ENCODE results near the gene ADGRL2.
"Not testable (repeated sequence)": the region's sequence is repeated elsewhere in the genome, so short reads cannot be mapped to it uniquely, and the experiment has no call there.

Gene ADGRL2

GRCh38 chr1:81851217-81851616, 50.5 kb downstream of the ADGRL2 start:
- Mint-ChIP-seq H3K4me3 (no peak overlapping the region), H3K36me3 (no peaks in the 10 kb centered on the region), H3K4me1 (no peaks in the 10 kb centered on the region), H3K27ac (no peak overlapping the region), H3K9me3 (peaks cover 14% of the 10 kb centered on the region)
- DNase-seq (ENCODE audit: low spot score in 2 of 2) (no peak), ATAC-seq (no peak)

DNA sequence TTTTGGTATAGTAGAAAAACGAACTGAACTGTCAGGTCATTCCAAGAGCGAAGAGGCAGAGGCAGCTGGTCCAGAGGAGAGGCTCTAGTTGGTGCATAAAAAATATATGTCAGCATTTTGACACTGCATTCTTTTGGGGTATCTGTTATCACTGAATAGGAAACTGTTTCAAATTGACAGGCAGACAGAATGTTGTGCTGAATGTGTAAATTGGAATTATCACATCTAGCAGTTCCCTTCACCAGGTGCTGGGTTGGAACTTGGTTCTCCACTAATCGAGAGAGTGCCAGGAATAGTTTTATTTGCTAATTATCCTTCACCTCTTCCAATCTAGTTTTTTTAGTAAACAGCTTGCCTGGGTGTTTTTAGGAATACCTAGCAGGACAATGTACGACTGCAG, 52.2 kb downstream of the ADGRL2 start:
- H3K4me3 Mint-ChIP-seq, result no peak overlapping the region
- no peak overlapping the region for H3K27ac Mint-ChIP-seq
- no peaks in the 10 kb centered on the region for H3K4me1 Mint-ChIP-seq
- H3K36me3 Mint-ChIP-seq, result no peaks in the 10 kb centered on the region
- peaks cover 10% of the 10 kb centered on the region for H3K9me3 Mint-ChIP-seq
- DNase-seq (ENCODE audit: low spot score in 2 of 2), result no peak
- no peak for ATAC-seq

GRCh38 chr1:81867235-81867634, 66.5 kb downstream of the ADGRL2 start:
- no peak overlapping the region for H3K27ac Mint-ChIP-seq
- H3K36me3 Mint-ChIP-seq, result no peaks in the 10 kb centered on the region
- no peak for ATAC-seq
- DNase-seq (ENCODE audit: low spot score in 2 of 2), result no peak
- peaks cover 7% of the 10 kb centered on the region for H3K9me3 Mint-ChIP-seq
- no peaks in the 10 kb centered on the region for H3K4me1 Mint-ChIP-seq
- H3K4me3 Mint-ChIP-seq, result no peak overlapping the region

GRCh38 chr1:81869307-81869706, 68.6 kb downstream of the ADGRL2 start:
- H3K27ac Mint-ChIP-seq, result no peak overlapping the region
- no peaks in the 10 kb centered on the region for H3K4me1 Mint-ChIP-seq
- no peak overlapping the region for H3K4me3 Mint-ChIP-seq
- H3K36me3 Mint-ChIP-seq, result no peaks in the 10 kb centered on the region
- peaks cover 7% of the 10 kb centered on the region for H3K9me3 Mint-ChIP-seq
- DNase-seq (ENCODE audit: low spot score in 2 of 2), result no peak
- no peak for ATAC-seq

- H3K4me3 Mint-ChIP-seq; DNase-seq (ENCODE audit: low spot score in 2 of 2); H3K9me3 Mint-ChIP-seq; H3K27ac Mint-ChIP-seq; H3K4me1 Mint-ChIP-seq; ATAC-seq; H3K36me3 Mint-ChIP-seq: not testable (repeated sequence)
Observed at GRCh38 chr1:81871091-81871490, 70.4 kb downstream of the ADGRL2 start.

- H3K4me1 Mint-ChIP-seq, result no peaks in the 10 kb centered on the region
- peaks cover 7% of the 10 kb centered on the region for H3K9me3 Mint-ChIP-seq
- ATAC-seq, result no peak
- no peaks in the 10 kb centered on the region for H3K36me3 Mint-ChIP-seq
- no peak overlapping the region for H3K4me3 Mint-ChIP-seq
- DNase-seq (ENCODE audit: low spot score in 2 of 2), result no peak
- no peak overlapping the region for H3K27ac Mint-ChIP-seq
Observed at GRCh38 chr1:81873946-81874345, 73.2 kb downstream of the ADGRL2 start.

- DNase-seq (ENCODE audit: low spot score in 2 of 2), result no peak
- Mint-ChIP-seq H3K4me3 (no peak overlapping the region), H3K36me3 (no peaks in the 10 kb centered on the region), H3K9me3 (peaks cover 8% of the 10 kb centered on the region), H3K27ac (no peak overlapping the region), H3K4me1 (no peaks in the 10 kb centered on the region)
- no peak for ATAC-seq
Observed at GRCh38 chr1:81874461-81874860, 73.7 kb downstream of the ADGRL2 start.

- no peak overlapping the region for H3K27ac Mint-ChIP-seq
Observed at GRCh38 chr1:81874940-81875339, 74.2 kb downstream of the ADGRL2 start.

GRCh38 chr1:81876901-81877733, 76.4 kb downstream of the ADGRL2 start:
- no peak overlapping the region for H3K27ac Mint-ChIP-seq
- H3K4me1 Mint-ChIP-seq, result no peaks in the 10 kb centered on the region
- H3K4me3 Mint-ChIP-seq, result no peak overlapping the region
- H3K36me3 Mint-ChIP-seq, result no peaks in the 10 kb centered on the region
- DNase-seq (ENCODE audit: low spot score in 2 of 2), result no peak
- ATAC-seq, result no peak
- H3K9me3 Mint-ChIP-seq, result peaks cover 14% of the 10 kb centered on the region

More at GRCh38 chr1:81874940-81875339, 74.2 kb downstream of the ADGRL2 start:
- Mint-ChIP-seq H3K9me3 (peaks cover 8% of the 10 kb centered on the region), H3K4me3 (no peak overlapping the region), H3K4me1 (no peaks in the 10 kb centered on the region), H3K36me3 (no peaks in the 10 kb centered on the region)
- DNase-seq (ENCODE audit: low spot score in 2 of 2) (no peak), ATAC-seq (no peak)

GRCh38 chr1:81877940-81878339, 77.2 kb downstream of the ADGRL2 start:
- Mint-ChIP-seq H3K9me3 (peaks cover 16% of the 10 kb centered on the region), H3K4me3 (no peak overlapping the region), H3K36me3 (no peaks in the 10 kb centered on the region), H3K27ac (no peak overlapping the region), H3K4me1 (no peaks in the 10 kb centered on the region)
- ATAC-seq (no peak), DNase-seq (ENCODE audit: low spot score in 2 of 2) (no peak)

- peaks cover 19% of the 10 kb centered on the region for H3K9me3 Mint-ChIP-seq
- no peak overlapping the region for H3K27ac Mint-ChIP-seq
- H3K36me3 Mint-ChIP-seq, result no peaks in the 10 kb centered on the region
Observed at GRCh38 chr1:81878538-81878937, 77.8 kb downstream of the ADGRL2 start.

GRCh38 chr1:81880781-81881180, 80.0 kb downstream of the ADGRL2 start:
- H3K27ac Mint-ChIP-seq, result no peak overlapping the region
- H3K4me1 Mint-ChIP-seq, result no peaks in the 10 kb centered on the region
- no peaks in the 10 kb centered on the region for H3K36me3 Mint-ChIP-seq
- DNase-seq (ENCODE audit: low spot score in 2 of 2), result no peak
- no peak for ATAC-seq
- peaks cover 23% of the 10 kb centered on the region for H3K9me3 Mint-ChIP-seq
- H3K4me3 Mint-ChIP-seq, result no peak overlapping the region

More at GRCh38 chr1:81878538-81878937, 77.8 kb downstream of the ADGRL2 start:
- DNase-seq (ENCODE audit: low spot score in 2 of 2), result no peak
- Mint-ChIP-seq H3K4me3 (no peak overlapping the region), H3K4me1 (no peaks in the 10 kb centered on the region)
- ATAC-seq, result no peak

- no peak for ATAC-seq
- no peak overlapping the region for H3K4me3 Mint-ChIP-seq
- H3K4me1 Mint-ChIP-seq, result no peaks in the 10 kb centered on the region
- DNase-seq (ENCODE audit: low spot score in 2 of 2), result no peak
- no peaks in the 10 kb centered on the region for H3K36me3 Mint-ChIP-seq
- H3K9me3 Mint-ChIP-seq, result peaks cover 23% of the 10 kb centered on the region
- H3K27ac Mint-ChIP-seq, result no peak overlapping the region
Observed at GRCh38 chr1:81885291-81885690, 84.6 kb downstream of the ADGRL2 start.

DNA sequence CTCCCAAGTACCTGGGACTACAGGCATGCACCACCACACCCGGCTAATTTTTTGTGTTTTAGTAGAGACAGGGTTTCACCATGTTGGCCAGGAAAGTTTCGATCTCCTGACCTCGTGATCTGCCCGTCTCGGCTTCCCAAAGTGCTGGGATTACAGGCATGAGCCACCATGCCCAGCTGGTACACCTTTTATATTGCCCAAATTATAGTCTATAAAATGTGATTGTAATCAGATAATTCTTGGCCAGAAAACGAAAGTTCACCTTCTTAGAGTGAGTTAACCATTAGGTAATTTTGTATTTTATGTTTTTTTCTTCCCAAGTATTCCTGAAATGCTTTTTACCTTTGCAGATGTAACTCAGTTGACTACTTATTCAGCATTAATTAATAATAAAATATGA, 85.6 kb downstream of the ADGRL2 start:
- DNase-seq (ENCODE audit: low spot score in 2 of 2); H3K36me3 Mint-ChIP-seq; ATAC-seq; H3K27ac Mint-ChIP-seq; H3K4me3 Mint-ChIP-seq; H3K4me1 Mint-ChIP-seq: not testable (repeated sequence)
- H3K9me3 Mint-ChIP-seq, result peaks cover 23% of the 10 kb centered on the region

DNA sequence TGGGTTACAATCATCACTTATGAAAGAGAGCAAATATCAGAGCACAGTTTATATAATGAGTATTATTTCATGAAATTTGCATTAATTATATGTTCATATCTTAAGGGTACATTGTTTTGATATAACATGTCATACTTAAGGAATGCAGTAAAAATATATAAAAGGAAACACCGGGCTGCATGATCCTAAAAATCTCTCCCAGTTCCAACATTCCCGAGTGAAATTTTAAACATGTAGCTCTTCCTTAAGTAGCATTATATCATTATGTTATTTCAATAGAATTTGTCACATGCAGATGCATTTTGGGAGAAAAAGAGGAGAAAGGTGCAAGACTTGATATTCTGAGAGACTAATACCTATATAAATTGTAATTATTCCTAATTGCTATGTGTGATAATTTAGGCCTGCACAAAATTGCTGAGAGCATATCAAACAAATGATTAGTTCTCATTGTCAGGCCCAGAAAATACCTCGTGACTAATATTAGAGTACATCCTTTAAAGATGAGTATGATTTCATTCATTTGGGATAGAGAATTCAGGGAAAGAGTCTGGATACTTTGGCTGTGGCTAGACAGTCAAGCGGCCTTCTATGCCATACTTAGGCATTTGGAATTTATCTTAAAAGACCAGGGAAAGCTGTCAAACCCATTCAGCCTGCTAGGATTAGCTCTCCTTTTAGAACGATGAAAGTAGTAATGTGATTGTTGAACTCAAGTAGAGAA, 86.8 kb downstream of the ADGRL2 start:
- ATAC-seq (no peak), DNase-seq (ENCODE audit: low spot score in 2 of 2) (no peak)
- H3K4me3 Mint-ChIP-seq, result no peak overlapping the region
- no peak overlapping the region for H3K27ac Mint-ChIP-seq
- no peaks in the 10 kb centered on the region for H3K36me3 Mint-ChIP-seq
- no peaks in the 10 kb centered on the region for H3K4me1 Mint-ChIP-seq
- H3K9me3 Mint-ChIP-seq, result peaks cover 21% of the 10 kb centered on the region

GRCh38 chr1:81889166-81889565, 88.4 kb downstream of the ADGRL2 start:
- Mint-ChIP-seq H3K4me1 (no peaks in the 10 kb centered on the region), H3K4me3 (no peak overlapping the region), H3K27ac (no peak overlapping the region), H3K36me3 (no peaks in the 10 kb centered on the region), H3K9me3 (peaks cover 14% of the 10 kb centered on the region)
- DNase-seq (ENCODE audit: low spot score in 2 of 2) (no peak), ATAC-seq (no peak)

Measured in stimulated activated effector memory CD8-positive, alpha-beta T cell treated with anti-CD3 and anti-CD28 coated beads, Interleukin-12 subunit alpha, Interleukin-12 subunit beta, amount 100 ng/mL, for 72 hours (primary cell).